DOHH2 (cell line): ENCODE measurements around the gene RAD51B.

Experiments used
- H3F3A ChIP-seq: fragments of 200-600 bp; sonication (generic), shearing (Covaris generic); 2 replicates; pipeline ENCODE4 v1.6.0; 2016; ENCODE audit warnings: antibody characterized with exemption, mild to moderate bottlenecking; ENCODE audit not compliant: control insufficient read depth, insufficient read depth
- H3K27ac ChIP-seq: fragments of 200-600 bp; sonication (generic); 2 replicates; pipeline ENCODE4 v1.5.1; 2014; ENCODE audit warnings: low read depth, mild to moderate bottlenecking, low read length, moderate library complexity
- H3K27me3 ChIP-seq: fragments of 200-600 bp; sonication (generic); 2 replicates; pipeline ENCODE4 v1.6.1; 2014; ENCODE audit warnings: mild to moderate bottlenecking, low read length, mixed read lengths; ENCODE audit not compliant: control insufficient read depth
- H3K36me3 ChIP-seq: fragments of 200-600 bp; sonication (generic); 2 replicates; pipeline ENCODE4 v1.6.1; 2014; ENCODE audit warnings: mild to moderate bottlenecking, low read length, moderate library complexity, mixed read lengths; ENCODE audit not compliant: control insufficient read depth
- H3K4me1 ChIP-seq: fragments of 200-600 bp; sonication (generic); 2 replicates; pipeline ENCODE4 v1.6.1; 2014; ENCODE audit warnings: mild to moderate bottlenecking, low read length, mixed read lengths; ENCODE audit not compliant: control insufficient read depth
- H3K4me2 ChIP-seq: fragments of 200-600 bp; sonication (generic); 2 replicates; pipeline ENCODE4 v1.6.0; 2014; ENCODE audit warnings: mild to moderate bottlenecking, low read length, moderate library complexity
- H3K4me3 ChIP-seq: fragments of 200-600 bp; sonication (generic); 2 replicates; pipeline ENCODE4 v1.5.1; 2014; ENCODE audit warnings: mild to moderate bottlenecking, low read length, mixed read lengths
- H3K79me2 ChIP-seq: fragments of 200-600 bp; sonication (generic); 2 replicates; pipeline ENCODE4 v1.6.1; 2014; ENCODE audit warnings: mild to moderate bottlenecking, low read length, mixed read lengths; ENCODE audit not compliant: control insufficient read depth
- H3K9me2 ChIP-seq: fragments of 200-600 bp; sonication (generic); replicated peaks from 2 replicates; pipeline ENCODE4 v1.6.1; 2014; ENCODE audit warnings: mild to moderate bottlenecking, low read length, mixed read lengths; ENCODE audit not compliant: control insufficient read depth
- H3K9me3 ChIP-seq: fragments of 200-600 bp; sonication (generic); 2 replicates; pipeline ENCODE4 v1.6.1; 2014; ENCODE audit warnings: antibody characterized with exemption, low read length, mixed read lengths; ENCODE audit not compliant: control insufficient read depth, insufficient read depth
- H4K20me1 ChIP-seq: fragments of 200-600 bp; sonication (generic); 2 replicates; pipeline ENCODE4 v1.6.0; 2014; ENCODE audit warnings: low read depth, mild to moderate bottlenecking, antibody characterized with exemption, low read length, moderate library complexity; ENCODE audit not compliant: control insufficient read depth, insufficient read depth
- CTCF ChIP-seq: fragments of 200-600 bp; sonication (generic); IDR thresholded peaks from one replicate; pipeline ENCODE4 v1.5.1; 2014; ENCODE audit warnings: antibody characterized with exemption, mild to moderate bottlenecking, low read depth, low read length; ENCODE audit not compliant: poor library complexity, severe bottlenecking
- EZH2phosphoT487 ChIP-seq: fragments of 200-600 bp; sonication (generic); IDR thresholded peaks from 2 replicates; pipeline ENCODE4 v1.6.1; 2017; ENCODE audit warnings: borderline replicate concordance, mild to moderate bottlenecking, antibody characterized with exemption, low read length, moderate library complexity, mixed read lengths

Gene RAD51B

GRCh38 chr14:68268719-68269118, 449.1 kb downstream of the RAD51B start:
- TF ChIP-seq CTCF (no peak), EZH2phosphoT487 (no peak)
- Histone ChIP-seq H3K27ac (peak overlapping the region; percentile 98), H4K20me1 (no peaks in the 10 kb centered on the region), H3K4me1 (peaks cover 98% of the 10 kb centered on the region), H3K36me3 (peaks cover 3% of the 10 kb centered on the region; the same call in 1 of the 2 replicates), H3K9me2 (no peaks in the 10 kb centered on the region), H3K4me3 (peak overlapping the region; percentile 60), H3K4me2 (peak overlapping the region; percentile 77), H3K79me2 (peaks cover 14% of the 10 kb centered on the region), H3K9me3 (no peaks in the 10 kb centered on the region), H3K27me3 (no peaks in the 10 kb centered on the region), H3F3A (peaks cover 35% of the 10 kb centered on the region)

GRCh38 chr14:68269136-68269927, 449.8 kb downstream of the RAD51B start:
- Histone ChIP-seq H3K79me2 (peaks cover 14% of the 10 kb centered on the region), H3K4me3 (peak overlapping the region; percentile 60), H3K9me2 (no peaks in the 10 kb centered on the region), H3K4me1 (peaks cover 98% of the 10 kb centered on the region), H3K9me3 (no peaks in the 10 kb centered on the region), H3K36me3 (peaks cover 3% of the 10 kb centered on the region; the same call in 1 of the 2 replicates), H3K4me2 (peak overlapping the region; percentile 77), H3K27me3 (no peaks in the 10 kb centered on the region), H4K20me1 (no peaks in the 10 kb centered on the region), H3K27ac (peak overlapping the region; percentile 98), H3F3A (peaks cover 42% of the 10 kb centered on the region)
- no peak for TF ChIP-seq CTCF
- TF ChIP-seq EZH2phosphoT487 = no peak

GRCh38 chr14:68270342-68270741, 450.8 kb downstream of the RAD51B start:
- Histone ChIP-seq H3K4me2 (peak overlapping the region; percentile 77; the same call in 1 of the 2 replicates), H3F3A (peaks cover 52% of the 10 kb centered on the region), H3K27me3 (no peaks in the 10 kb centered on the region), H3K4me1 (peaks cover 98% of the 10 kb centered on the region), H3K27ac (peak overlapping the region; percentile 98), H3K36me3 (peaks cover 3% of the 10 kb centered on the region; the same call in 1 of the 2 replicates), H3K79me2 (peaks cover 14% of the 10 kb centered on the region), H4K20me1 (no peaks in the 10 kb centered on the region), H3K9me2 (no peaks in the 10 kb centered on the region), H3K9me3 (no peaks in the 10 kb centered on the region), H3K4me3 (no peak overlapping the region)
- TF ChIP-seq CTCF (no peak), EZH2phosphoT487 (no peak)
